Lower leg skin (tissue), 3 donors: ENCODE measurements around the gene GUCY2D.

Experiments used
- POLR2A ChIP-seq, 2 donors: fragments of 450-650 bp; IDR thresholded peaks; one replicate each; pipeline ENCODE4 v1.6.1; 2016 to 2017; ENCODE audit warnings: antibody characterized with exemption in 2 of 2, mild to moderate bottlenecking in 1 of 2, moderate library complexity in 1 of 2
- TF ChIP-seq, protein P1 (sequence below), 3 donors: fragments of 450-650 bp; IDR thresholded peaks; one replicate each; pipeline ENCODE4 v1.5.1; 2016; ENCODE audit warnings: antibody characterized with exemption in 3 of 3, mild to moderate bottlenecking in 3 of 3, moderate library complexity in 2 of 3

DNA sequence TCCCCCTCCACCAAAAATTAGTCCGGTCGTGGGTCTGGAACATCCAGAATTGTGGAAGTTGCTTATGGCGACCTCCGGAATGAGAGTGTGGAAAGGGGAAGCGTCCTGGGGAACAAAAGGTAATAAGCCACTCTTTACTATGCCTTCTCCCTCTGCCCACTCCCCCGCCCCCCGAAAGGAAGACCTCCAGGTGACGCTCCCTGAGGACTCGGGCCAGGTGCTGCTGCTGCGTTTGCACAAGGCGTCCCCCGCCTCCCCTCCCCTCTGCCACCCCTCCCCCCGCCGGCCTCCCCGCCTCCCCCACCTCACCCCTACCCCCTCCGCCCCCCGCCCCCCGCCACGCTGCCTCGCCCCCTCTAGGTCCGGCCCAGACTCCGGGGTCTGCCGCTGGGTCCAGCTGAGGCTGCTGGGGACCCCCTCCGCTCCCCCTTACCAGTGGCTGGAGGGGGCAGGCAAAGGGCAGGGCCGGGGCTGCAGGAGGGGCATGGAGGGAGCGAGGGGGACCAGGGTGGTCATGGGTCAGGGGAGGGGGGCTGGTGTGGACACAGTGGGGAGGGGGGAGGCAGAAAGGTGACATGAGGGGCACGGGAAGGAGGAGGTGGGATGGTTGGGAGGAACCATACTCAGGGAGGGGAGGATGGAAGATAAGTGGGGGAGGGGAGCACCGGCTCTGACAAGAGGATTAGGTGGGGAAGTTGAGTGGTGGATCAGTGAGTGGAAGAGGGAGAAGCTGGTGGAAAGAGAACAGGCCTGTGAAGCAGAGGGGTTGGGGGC, 61.5 kb downstream of the GUCY2D start:
- no peak for TF ChIP-seq POLR2A (IDR thresholded peaks at IDR 0.05)
- TF ChIP-seq, protein P1, sequence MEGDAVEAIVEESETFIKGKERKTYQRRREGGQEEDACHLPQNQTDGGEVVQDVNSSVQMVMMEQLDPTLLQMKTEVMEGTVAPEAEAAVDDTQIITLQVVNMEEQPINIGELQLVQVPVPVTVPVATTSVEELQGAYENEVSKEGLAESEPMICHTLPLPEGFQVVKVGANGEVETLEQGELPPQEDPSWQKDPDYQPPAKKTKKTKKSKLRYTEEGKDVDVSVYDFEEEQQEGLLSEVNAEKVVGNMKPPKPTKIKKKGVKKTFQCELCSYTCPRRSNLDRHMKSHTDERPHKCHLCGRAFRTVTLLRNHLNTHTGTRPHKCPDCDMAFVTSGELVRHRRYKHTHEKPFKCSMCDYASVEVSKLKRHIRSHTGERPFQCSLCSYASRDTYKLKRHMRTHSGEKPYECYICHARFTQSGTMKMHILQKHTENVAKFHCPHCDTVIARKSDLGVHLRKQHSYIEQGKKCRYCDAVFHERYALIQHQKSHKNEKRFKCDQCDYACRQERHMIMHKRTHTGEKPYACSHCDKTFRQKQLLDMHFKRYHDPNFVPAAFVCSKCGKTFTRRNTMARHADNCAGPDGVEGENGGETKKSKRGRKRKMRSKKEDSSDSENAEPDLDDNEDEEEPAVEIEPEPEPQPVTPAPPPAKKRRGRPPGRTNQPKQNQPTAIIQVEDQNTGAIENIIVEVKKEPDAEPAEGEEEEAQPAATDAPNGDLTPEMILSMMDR (IDR thresholded peaks at IDR 0.05): no peak
